Measurements from ENCODE around the gene INPP5A.

INPP5A gene

GRCh38 chr10:132728321-132728720 is 190.7 kb downstream of the INPP5A start:
- H3K4me3 ChIP-seq (ENCODE audit: low read length): no peak overlapping the region
- H3K4me1 ChIP-seq (ENCODE audit: control insufficient read depth, insufficient read depth, low read length): no peaks in the 10 kb centered on the region
- H3K27me3 ChIP-seq (ENCODE audit: control insufficient read depth, insufficient read depth, low read length): no peaks in the 10 kb centered on the region
- no peak overlapping the region for H3K9ac ChIP-seq (ENCODE audit: low read length)
- H3K27ac ChIP-seq (ENCODE audit: low read depth, low read length): no peak overlapping the region
- H3K36me3 ChIP-seq (ENCODE audit: control insufficient read depth, insufficient read depth, low read length): peaks cover 6% of the 10 kb centered on the region

GRCh38 chr10:132728741-132729140 is 191.2 kb downstream of the INPP5A start:
- no peaks in the 10 kb centered on the region for H3K27me3 ChIP-seq (ENCODE audit: control insufficient read depth, insufficient read depth, low read length)
- H3K27ac ChIP-seq (ENCODE audit: low read depth, low read length): no peak overlapping the region
- H3K9ac ChIP-seq (ENCODE audit: low read length): no peak overlapping the region
- no peak overlapping the region for H3K4me3 ChIP-seq (ENCODE audit: low read length)
- H3K36me3 ChIP-seq (ENCODE audit: control insufficient read depth, insufficient read depth, low read length): peaks cover 6% of the 10 kb centered on the region
- no peaks in the 10 kb centered on the region for H3K4me1 ChIP-seq (ENCODE audit: control insufficient read depth, insufficient read depth, low read length)

- Histone ChIP-seq H3K36me3 (ENCODE audit: control insufficient read depth, insufficient read depth, low read length) (peaks cover 6% of the 10 kb centered on the region), H3K4me3 (ENCODE audit: low read length) (no peak overlapping the region), H3K4me1 (ENCODE audit: control insufficient read depth, insufficient read depth, low read length) (no peaks in the 10 kb centered on the region), H3K27me3 (ENCODE audit: control insufficient read depth, insufficient read depth, low read length) (no peaks in the 10 kb centered on the region), H3K9ac (ENCODE audit: low read length) (no peak overlapping the region), H3K27ac (ENCODE audit: low read depth, low read length) (no peak overlapping the region)
These were observed 192.4 kb downstream of the INPP5A start for GRCh38 chr10:132729810-132730572.

GRCh38 chr10:132730573-132730953 is 193.0 kb downstream of the INPP5A start:
- Histone ChIP-seq H3K27ac (ENCODE audit: low read depth, low read length) (no peak overlapping the region), H3K36me3 (ENCODE audit: control insufficient read depth, insufficient read depth, low read length) (peaks cover 8% of the 10 kb centered on the region), H3K4me3 (ENCODE audit: low read length) (no peak overlapping the region), H3K4me1 (ENCODE audit: control insufficient read depth, insufficient read depth, low read length) (no peaks in the 10 kb centered on the region), H3K27me3 (ENCODE audit: control insufficient read depth, insufficient read depth, low read length) (no peaks in the 10 kb centered on the region), H3K9ac (ENCODE audit: low read length) (no peak overlapping the region)

- Histone ChIP-seq H3K27me3 (ENCODE audit: control insufficient read depth, insufficient read depth, low read length) (no peaks in the 10 kb centered on the region), H3K4me1 (ENCODE audit: control insufficient read depth, insufficient read depth, low read length) (no peaks in the 10 kb centered on the region), H3K9ac (ENCODE audit: low read length) (no peak overlapping the region), H3K27ac (ENCODE audit: low read depth, low read length) (no peak overlapping the region), H3K36me3 (ENCODE audit: control insufficient read depth, insufficient read depth, low read length) (peaks cover 12% of the 10 kb centered on the region), H3K4me3 (ENCODE audit: low read length) (no peak overlapping the region)
These were observed 194.9 kb downstream of the INPP5A start for GRCh38 chr10:132732518-132732917.

- H3K36me3 ChIP-seq (ENCODE audit: control insufficient read depth, insufficient read depth, low read length): peaks cover 12% of the 10 kb centered on the region
- no peak overlapping the region for H3K27ac ChIP-seq (ENCODE audit: low read depth, low read length)
- no peak overlapping the region for H3K4me3 ChIP-seq (ENCODE audit: low read length)
- H3K9ac ChIP-seq (ENCODE audit: low read length): no peak overlapping the region
- H3K4me1 ChIP-seq (ENCODE audit: control insufficient read depth, insufficient read depth, low read length): no peaks in the 10 kb centered on the region
- H3K27me3 ChIP-seq (ENCODE audit: control insufficient read depth, insufficient read depth, low read length): no peaks in the 10 kb centered on the region
These were observed 196.3 kb downstream of the INPP5A start for GRCh38 chr10:132733926-132734325.

- Histone ChIP-seq H3K4me3 (ENCODE audit: low read length) (no peak overlapping the region), H3K27ac (ENCODE audit: low read depth, low read length) (no peak overlapping the region), H3K27me3 (ENCODE audit: control insufficient read depth, insufficient read depth, low read length) (no peaks in the 10 kb centered on the region), H3K4me1 (ENCODE audit: control insufficient read depth, insufficient read depth, low read length) (no peaks in the 10 kb centered on the region), H3K36me3 (ENCODE audit: control insufficient read depth, insufficient read depth, low read length) (peaks cover 9% of the 10 kb centered on the region), H3K9ac (ENCODE audit: low read length) (no peak overlapping the region)
These were observed 197.8 kb downstream of the INPP5A start for GRCh38 chr10:132735341-132735775.

- H3K36me3 ChIP-seq (ENCODE audit: control insufficient read depth, insufficient read depth, low read length): peaks cover 9% of the 10 kb centered on the region
- H3K27ac ChIP-seq (ENCODE audit: low read depth, low read length): no peak overlapping the region
- no peak overlapping the region for H3K4me3 ChIP-seq (ENCODE audit: low read length)
- no peaks in the 10 kb centered on the region for H3K4me1 ChIP-seq (ENCODE audit: control insufficient read depth, insufficient read depth, low read length)
- H3K9ac ChIP-seq (ENCODE audit: low read length): no peak overlapping the region
- H3K27me3 ChIP-seq (ENCODE audit: control insufficient read depth, insufficient read depth, low read length): no peaks in the 10 kb centered on the region
These were observed 198.4 kb downstream of the INPP5A start for GRCh38 chr10:132735923-132736391.

GRCh38 chr10:132737390-132738048 is 199.9 kb downstream of the INPP5A start:
- Histone ChIP-seq H3K27me3 (ENCODE audit: control insufficient read depth, insufficient read depth, low read length) (no peaks in the 10 kb centered on the region), H3K4me3 (ENCODE audit: low read length) (no peak overlapping the region), H3K27ac (ENCODE audit: low read depth, low read length) (no peak overlapping the region), H3K4me1 (ENCODE audit: control insufficient read depth, insufficient read depth, low read length) (no peaks in the 10 kb centered on the region), H3K36me3 (ENCODE audit: control insufficient read depth, insufficient read depth, low read length) (peaks cover 9% of the 10 kb centered on the region), H3K9ac (ENCODE audit: low read length) (no peak overlapping the region)

- Histone ChIP-seq H3K27ac (ENCODE audit: low read depth, low read length) (no peak overlapping the region), H3K4me1 (ENCODE audit: control insufficient read depth, insufficient read depth, low read length) (no peaks in the 10 kb centered on the region), H3K9ac (ENCODE audit: low read length) (no peak overlapping the region), H3K27me3 (ENCODE audit: control insufficient read depth, insufficient read depth, low read length) (no peaks in the 10 kb centered on the region), H3K36me3 (ENCODE audit: control insufficient read depth, insufficient read depth, low read length) (peaks cover 9% of the 10 kb centered on the region), H3K4me3 (ENCODE audit: low read length) (no peak overlapping the region)
These were observed 201.1 kb downstream of the INPP5A start for GRCh38 chr10:132738454-132739224.

- H3K4me3 ChIP-seq (ENCODE audit: low read length): no peak overlapping the region
- H3K4me1 ChIP-seq (ENCODE audit: control insufficient read depth, insufficient read depth, low read length): no peaks in the 10 kb centered on the region
- peaks cover 9% of the 10 kb centered on the region for H3K36me3 ChIP-seq (ENCODE audit: control insufficient read depth, insufficient read depth, low read length)
- H3K27me3 ChIP-seq (ENCODE audit: control insufficient read depth, insufficient read depth, low read length): no peaks in the 10 kb centered on the region
- no peak overlapping the region for H3K27ac ChIP-seq (ENCODE audit: low read depth, low read length)
- H3K9ac ChIP-seq (ENCODE audit: low read length): no peak overlapping the region
These were observed 201.6 kb downstream of the INPP5A start for GRCh38 chr10:132739225-132739613.

- Histone ChIP-seq H3K4me3 (ENCODE audit: low read length) (no peak overlapping the region), H3K9ac (ENCODE audit: low read length) (no peak overlapping the region), H3K4me1 (ENCODE audit: control insufficient read depth, insufficient read depth, low read length) (no peaks in the 10 kb centered on the region), H3K27me3 (ENCODE audit: control insufficient read depth, insufficient read depth, low read length) (no peaks in the 10 kb centered on the region), H3K36me3 (ENCODE audit: control insufficient read depth, insufficient read depth, low read length) (peaks cover 8% of the 10 kb centered on the region), H3K27ac (ENCODE audit: low read depth, low read length) (no peak overlapping the region)
These were observed 203.0 kb downstream of the INPP5A start for GRCh38 chr10:132740588-132740987.

All from rectal smooth muscle tissue (tissue), 1 donor.